ENCODE measurements around the gene SORCS2.

SORCS2 gene

GRCh38 chr4:7248857-7249256 lies 56.5 kb downstream of the SORCS2 start:
- DNase-seq: no peak

DNA sequence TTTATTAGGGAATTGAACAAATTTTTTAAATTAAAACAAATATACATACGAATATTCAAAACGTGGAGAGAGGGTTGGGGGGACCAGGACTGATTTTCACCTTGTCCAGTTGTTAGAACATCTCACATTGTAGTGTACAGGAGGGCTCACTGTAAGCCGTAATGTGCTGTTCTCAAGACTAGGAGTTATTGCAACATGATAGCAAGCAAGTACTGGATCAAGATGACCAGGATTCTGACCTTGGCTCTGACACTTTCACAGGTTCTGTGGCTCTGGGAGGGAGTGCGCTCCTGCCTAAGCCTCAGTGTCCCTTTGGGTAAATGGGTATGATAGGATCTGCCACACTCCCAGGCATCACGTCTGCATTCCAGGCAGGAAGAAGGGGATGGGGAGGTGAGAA lies 59.0 kb downstream of the SORCS2 start:
- DNase-seq: no peak

GRCh38 chr4:7252051-7252450 lies 59.7 kb downstream of the SORCS2 start:
- DNase-seq: no peak

DNA sequence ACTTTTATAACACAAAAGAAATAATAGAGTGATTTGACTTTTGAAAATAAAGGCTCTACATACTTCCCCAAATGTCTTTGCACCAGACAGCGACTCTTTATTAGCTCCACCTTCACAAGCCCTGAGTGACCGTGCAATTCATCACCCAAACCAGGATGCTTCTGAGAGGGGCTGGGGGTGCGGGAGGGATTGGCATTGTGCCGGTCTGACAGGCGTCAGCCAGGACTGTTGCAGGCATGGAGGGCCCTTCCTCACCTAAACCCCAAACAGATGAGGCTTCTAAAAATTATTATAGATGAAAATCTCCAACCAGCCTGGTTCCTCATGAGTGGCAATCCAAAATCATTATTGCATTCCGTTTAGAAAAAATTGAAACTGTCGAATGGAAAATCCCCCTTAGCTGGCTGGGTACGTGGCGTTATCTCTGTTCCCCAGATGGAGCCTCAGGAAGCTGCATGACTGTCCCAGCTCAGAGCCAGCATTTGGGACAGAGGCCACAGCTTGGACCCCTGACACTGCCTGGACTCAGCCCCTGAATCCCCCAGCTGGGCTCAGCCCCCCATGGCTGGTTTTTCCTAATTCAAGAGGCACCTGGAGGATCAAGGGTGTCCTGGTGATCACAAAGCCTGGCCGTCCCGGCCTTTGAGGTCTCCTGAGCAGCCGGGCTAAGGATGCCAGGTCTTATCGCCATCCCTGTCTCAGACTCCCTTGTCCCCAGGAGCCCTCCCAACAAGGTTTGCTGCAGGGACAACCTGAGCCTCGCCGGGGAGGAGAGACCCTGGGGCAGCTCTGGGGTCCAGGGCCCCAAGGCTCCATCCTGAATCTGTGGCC lies 60.4 kb downstream of the SORCS2 start:
- DNase-seq: no peak

DNA sequence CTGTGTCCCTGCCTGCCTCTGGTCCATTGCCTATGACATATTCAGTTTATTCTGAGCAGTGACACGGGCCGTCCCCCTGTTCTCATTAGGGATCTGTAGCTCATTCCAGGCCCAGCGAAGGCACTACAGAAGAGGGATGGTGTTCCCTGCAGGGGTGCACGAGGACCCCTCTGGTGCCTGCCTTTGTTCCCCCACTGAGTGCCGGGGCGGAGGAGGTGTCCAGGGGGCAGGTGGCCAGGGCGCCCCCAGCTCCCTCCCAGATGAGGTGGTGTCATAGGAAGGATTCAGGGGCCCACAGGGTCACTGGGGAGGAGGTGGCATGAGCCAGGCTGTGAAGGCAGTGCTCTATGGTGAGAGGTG lies 61.0 kb downstream of the SORCS2 start:
- no peak for DNase-seq

GRCh38 chr4:7253837-7254236 lies 61.5 kb downstream of the SORCS2 start:
- DNase-seq: no peak

DNA sequence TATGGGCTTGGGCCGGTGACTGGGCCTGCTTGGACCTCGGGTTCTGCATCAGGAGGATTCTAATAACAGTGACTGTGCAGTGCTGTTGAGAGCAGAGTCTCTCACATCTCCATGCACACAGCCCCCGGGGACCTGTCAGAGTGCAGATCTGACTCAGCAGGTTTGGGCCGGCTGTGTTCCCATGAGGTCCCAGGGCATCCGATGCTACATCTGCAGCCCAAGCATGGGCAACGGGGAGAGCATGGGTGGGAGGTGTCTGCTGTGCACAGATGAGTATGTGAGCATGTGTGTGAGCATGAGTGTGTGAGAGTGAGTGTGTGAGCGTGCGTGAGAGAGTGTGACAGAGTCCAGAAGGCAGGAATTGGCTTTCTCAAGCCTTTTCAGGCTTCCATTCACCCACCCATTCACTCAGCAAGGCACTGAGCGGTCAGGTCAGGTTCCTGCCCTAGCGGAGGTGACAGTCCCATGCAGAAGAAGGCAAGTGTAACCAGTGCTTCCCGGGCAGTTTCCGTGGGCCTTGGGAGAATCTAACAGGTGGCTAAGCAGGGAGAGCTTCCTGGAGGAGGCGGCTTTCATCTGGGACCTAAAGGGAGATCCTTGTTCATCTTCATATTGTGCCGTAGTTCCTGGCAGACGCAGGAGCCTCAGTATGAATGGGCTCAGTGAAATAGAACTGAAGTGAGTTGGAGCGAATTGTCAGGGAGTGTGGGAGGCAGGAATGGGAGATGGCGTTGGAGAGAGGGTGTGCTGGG lies 62.6 kb downstream of the SORCS2 start:
- DNase-seq: no peak

DNA sequence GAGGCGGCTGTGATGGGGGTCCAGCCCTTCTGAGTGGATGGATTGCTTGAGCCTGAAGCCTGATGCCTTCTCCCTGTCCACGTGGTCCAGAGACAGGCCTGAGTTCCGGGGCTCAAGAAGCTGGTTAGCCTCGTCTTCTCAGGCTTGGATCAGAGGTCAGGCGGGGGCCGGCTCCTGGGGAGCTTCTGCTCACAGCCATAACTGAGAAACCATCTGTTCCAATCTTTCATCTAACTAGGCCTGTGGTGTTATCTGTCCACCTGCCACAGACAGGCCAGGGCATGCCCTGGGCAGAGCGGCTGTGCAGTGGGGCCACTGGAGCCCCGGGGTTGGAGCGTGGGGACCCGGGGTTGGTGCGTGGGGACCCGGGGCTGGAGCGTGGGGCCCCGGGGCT lies 63.1 kb downstream of the SORCS2 start:
- DNase-seq: no peak

DNA sequence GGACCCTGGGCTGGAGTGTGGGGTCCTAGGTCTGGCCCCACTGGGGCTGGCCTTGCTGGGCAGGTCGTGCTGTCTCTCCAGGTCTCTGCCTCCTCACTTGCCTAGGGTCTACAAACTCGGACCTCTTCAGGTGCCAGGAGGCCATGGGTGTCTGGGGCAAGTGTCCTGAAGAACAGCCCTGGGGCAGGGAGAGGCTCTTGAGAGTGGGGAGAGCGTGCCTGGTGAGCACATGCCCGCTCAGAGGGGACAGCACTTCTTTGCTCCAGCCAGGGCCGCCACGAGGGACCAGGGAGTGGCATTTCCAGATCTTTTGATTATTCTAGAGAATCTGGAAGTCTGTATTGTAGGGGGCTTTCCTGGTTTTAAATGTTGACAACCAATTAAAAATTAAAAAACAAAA lies 63.7 kb downstream of the SORCS2 start:
- no peak for DNase-seq

DNA sequence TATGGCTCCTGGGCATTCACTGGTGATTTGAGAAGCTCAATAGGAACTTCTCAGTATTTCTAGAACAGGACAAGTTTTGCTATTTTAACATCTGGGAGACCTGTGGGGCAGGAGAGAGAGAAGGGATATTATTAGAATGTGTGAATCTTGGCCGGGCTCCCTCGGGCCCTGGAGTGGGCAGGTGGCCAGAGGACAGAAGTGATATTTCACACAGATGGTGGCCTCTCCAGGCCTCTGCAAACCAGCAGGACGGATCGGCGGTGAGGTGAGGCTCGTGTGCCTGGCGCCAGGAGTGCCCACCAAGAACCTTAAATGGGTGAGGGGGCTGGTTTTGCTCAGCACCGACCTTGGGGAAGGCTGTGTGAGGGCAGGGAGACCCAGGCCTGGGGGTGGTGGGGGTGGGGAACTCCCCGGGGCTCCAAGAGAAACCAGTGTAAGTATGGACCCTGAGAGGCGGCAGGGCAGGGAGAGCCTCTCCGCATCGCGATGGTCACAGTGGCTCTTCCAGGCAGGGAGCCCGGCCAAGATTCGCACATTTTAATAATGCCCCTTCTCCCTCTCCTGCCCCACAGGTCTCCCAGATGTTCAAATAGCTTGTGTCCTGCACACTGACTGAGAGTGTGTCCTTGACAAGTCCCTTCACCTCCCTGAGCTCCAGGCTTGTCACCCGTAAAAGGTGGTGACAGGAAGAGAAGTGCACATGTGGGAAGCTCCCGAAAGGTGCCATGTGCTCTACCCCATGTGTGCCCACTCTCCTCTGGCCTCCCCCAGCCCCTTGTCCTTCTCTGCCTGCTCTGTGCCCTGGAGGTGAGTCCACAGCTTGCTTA lies 64.9 kb downstream of the SORCS2 start:
- DNase-seq: no peak

DNA sequence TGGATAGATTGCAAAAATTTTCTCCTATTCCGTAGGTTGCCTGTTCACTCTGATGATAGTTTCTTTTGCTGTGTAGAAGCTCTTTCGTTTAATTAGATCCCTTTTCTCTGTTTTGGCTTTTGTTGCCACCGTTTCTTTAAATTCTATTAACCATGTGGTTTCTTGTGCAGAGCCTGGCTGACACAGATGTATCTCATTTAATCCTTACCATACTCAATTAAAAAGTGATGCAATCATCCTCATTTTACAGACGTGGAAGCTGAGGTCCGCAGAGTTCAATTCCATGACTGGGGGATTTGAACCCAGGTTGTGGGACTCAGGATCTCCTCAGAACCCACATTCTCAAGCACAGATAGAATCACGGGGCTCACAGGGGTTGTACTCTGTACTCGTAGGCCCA lies 66.7 kb downstream of the SORCS2 start:
- no peak for DNase-seq

DNA sequence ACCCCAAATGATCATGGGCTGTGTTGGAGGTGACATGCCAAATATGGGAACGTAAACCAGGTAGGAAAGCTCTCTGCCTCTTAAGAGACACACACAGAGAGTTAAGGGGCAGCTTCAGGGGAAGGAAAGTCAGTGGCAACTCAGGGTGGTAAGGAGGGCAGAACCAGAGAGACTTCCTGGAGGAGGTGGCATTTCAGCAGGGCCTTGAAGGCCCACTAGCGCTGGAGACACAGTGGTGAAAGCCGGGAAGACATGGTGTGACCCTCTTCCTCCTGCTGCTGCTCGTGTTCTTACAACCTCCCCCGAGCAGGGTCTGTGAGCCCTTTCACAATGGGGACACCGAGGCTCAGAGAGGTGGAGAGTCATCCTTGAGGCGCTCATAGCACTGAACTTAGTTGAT lies 68.2 kb downstream of the SORCS2 start:
- DNase-seq: no peak

DNA sequence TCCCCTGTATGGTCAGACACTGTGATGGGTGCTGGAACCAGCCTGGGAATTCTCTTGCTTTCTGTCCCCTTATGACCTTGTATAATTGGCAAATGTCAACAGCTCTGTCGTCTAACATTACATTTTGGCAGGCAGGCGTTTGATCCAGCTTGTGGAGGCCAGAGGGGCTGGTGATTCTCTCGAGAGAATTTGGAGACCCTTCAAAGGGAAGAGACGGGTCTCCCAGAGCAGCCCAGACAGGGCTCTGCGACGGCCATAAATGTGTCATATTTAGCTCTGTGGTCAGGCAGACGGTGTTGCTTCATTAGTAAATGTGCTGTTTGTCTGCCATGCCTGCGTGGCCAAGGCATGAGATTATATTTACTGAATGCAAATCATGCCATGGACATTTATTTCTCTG lies 68.7 kb downstream of the SORCS2 start:
- DNase-seq: no peak

DNA sequence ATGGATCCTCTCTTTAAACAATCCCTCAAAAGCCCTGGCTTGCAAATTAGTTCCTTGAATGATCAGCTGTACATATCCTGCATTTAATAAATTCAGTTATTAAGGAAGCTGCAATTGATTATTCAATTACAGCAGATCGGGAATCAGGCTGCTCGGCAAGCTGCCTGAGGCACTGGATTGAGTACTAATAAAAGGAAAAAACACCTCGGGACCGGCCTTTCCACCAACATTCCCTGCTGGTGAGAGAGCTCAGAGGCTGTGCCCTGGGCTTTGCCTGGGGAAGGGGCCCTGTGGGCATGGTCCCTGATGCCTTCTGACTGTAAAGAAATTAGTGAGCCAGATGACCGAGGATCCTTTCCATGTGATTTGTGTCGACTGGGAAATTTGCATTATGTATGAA lies 69.2 kb downstream of the SORCS2 start:
- no peak for DNase-seq

- no peak for DNase-seq
Observed at GRCh38 chr4:7262134-7262533, 69.8 kb downstream of the SORCS2 start.

- no peak for DNase-seq
Observed at GRCh38 chr4:7263166-7263565, 70.8 kb downstream of the SORCS2 start.

- no peak for DNase-seq
Observed at GRCh38 chr4:7264694-7265093, 72.4 kb downstream of the SORCS2 start.

GRCh38 chr4:7266525-7267292 lies 74.4 kb downstream of the SORCS2 start:
- no peak for DNase-seq

DNA sequence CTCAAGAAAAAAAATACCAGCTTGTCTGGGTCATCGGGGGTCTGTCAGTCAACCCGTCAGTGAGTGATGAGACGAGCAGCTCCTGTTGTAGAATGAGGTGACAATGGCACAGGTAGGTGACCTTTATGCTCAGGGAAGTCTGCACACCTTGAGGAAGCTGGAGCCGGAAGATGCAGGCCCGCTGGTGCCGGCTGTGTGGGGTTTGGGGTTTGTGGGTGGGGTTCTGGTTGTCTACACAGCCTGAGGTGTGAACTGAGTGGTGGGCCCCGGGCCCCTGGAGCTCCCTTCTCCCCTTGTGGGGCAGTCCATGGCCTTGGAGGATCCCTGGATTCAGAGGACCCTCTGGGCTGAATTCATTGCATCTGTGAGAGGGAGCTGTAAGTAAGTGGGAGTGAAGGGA lies 75.5 kb downstream of the SORCS2 start:
- DNase-seq: no peak

GRCh38 chr4:7268941-7269340 lies 76.6 kb downstream of the SORCS2 start:
- no peak for DNase-seq

GRCh38 chr4:7270121-7270520 lies 77.8 kb downstream of the SORCS2 start:
- DNase-seq: no peak

DNA sequence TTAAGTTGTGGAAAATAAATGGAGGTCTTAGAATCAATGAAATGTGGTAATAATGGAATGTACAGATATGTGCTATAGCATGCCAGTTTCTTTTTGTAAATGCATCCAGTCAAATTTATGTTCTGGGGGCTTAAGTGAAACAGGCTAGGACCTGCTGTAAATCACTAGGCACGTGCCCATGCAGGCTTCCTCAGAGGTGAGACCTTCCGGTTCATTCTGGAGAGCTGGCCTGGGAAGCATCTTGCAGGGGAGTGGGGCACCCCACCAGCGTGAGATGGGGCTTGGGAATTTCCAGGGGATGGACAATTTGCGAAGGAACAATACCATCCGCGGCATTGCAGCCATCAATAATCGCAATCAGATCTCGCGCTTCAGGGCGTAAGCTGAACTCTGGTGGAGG lies 80.1 kb downstream of the SORCS2 start:
- DNase-seq: no peak
